HEK293 (cell line): ENCODE measurements around the gene QRICH1.

Source experiments
- CTCF ChIA-PET: fragments of 350-600 bp; formaldehyde crosslinking; extraction: SDS; loops from one replicate; lab custom pipeline; 2021; ENCODE audit warnings: antibody characterized with exemption; lab: Yijun Ruan, JAX
- POLR2A ChIA-PET: fragments of 300-600 bp; formaldehyde crosslinking; extraction: SDS; loops from one replicate; lab custom pipeline; 2020; ENCODE audit warnings: antibody characterized with exemption, inconsistent platforms; lab: Yijun Ruan, JAX
- H3K27ac ChIP-seq: fragments of 200-500 bp; sonication (Bioruptor generic); 2 replicates; pipeline ENCODE4 v1.5.1; 2014; ENCODE audit warnings: low read depth, low read length, control low read depth, inconsistent platforms; ENCODE audit errors: extremely low read depth
- H3K36me3 ChIP-seq, 2 experiments: fragments of 200-500 bp in 1 of 2; sonication (Bioruptor generic) in 1 of 2; 1 replicate in 1 of 2; 2 replicates in 1 of 2; pipeline ENCODE4 v1.5.1; 2014 to 2017; ENCODE audit warnings: inconsistent platforms in 2 of 2, low read length in 2 of 2; ENCODE audit not compliant: control insufficient read depth in 2 of 2, insufficient read depth in 1 of 2
- H3K4me1 ChIP-seq: fragments of 200-500 bp; sonication (Bioruptor generic); 2 replicates; pipeline ENCODE4 v1.5.1; 2014; ENCODE audit warnings: mild to moderate bottlenecking, low read length, inconsistent platforms; ENCODE audit not compliant: control insufficient read depth, insufficient read depth
- H3K4me3 ChIP-seq: 2 replicates; pipeline ENCODE4 v1.5.1; 2011; ENCODE audit warnings: low read depth, mild to moderate bottlenecking, control low read depth, low read length, moderate library complexity
- H3K9me3 ChIP-seq: fragments of 200-500 bp; sonication (Bioruptor generic); 2 replicates; pipeline ENCODE4 v1.5.1; 2014; ENCODE audit warnings: low read depth, low read length, inconsistent platforms; ENCODE audit not compliant: control insufficient read depth, insufficient read depth
- BCL11A ChIP-seq: fragments of 450-650 bp; formaldehyde crosslinking; IDR thresholded peaks from 2 replicates; pipeline ENCODE4 v1.5.1; 2016; ENCODE audit warnings: low read depth, missing biosample characterization, missing genetic modification characterization
- ELK4 ChIP-seq: IDR thresholded peaks from 2 replicates; pipeline ENCODE4 v1.6.1; 2011; ENCODE audit warnings: mild to moderate bottlenecking, low read depth, low read length, borderline replicate concordance
- OVOL3 ChIP-seq: fragments of 450-650 bp; formaldehyde crosslinking; IDR thresholded peaks from 2 replicates; pipeline ENCODE4 v1.5.1; 2016; ENCODE audit warnings: missing biosample characterization, missing genetic modification characterization
- SALL2 ChIP-seq: fragments of 450-650 bp; formaldehyde crosslinking; IDR thresholded peaks from 2 replicates; pipeline ENCODE4 v1.5.0; 2017; ENCODE audit warnings: missing biosample characterization, mild to moderate bottlenecking, missing genetic modification characterization, borderline replicate concordance
- SP3 ChIP-seq: fragments of 450-650 bp; formaldehyde crosslinking; IDR thresholded peaks from 2 replicates; pipeline ENCODE4 v1.5.1; 2016; ENCODE audit warnings: missing biosample characterization, missing genetic modification characterization
- TSHZ1 ChIP-seq: fragments of 450-650 bp; formaldehyde crosslinking; IDR thresholded peaks from 2 replicates; pipeline ENCODE4 v1.5.1; 2016; ENCODE audit warnings: missing biosample characterization, missing genetic modification characterization, borderline replicate concordance
- ZBTB11 ChIP-seq: fragments of 450-650 bp; formaldehyde crosslinking; conservative IDR thresholded peaks from 2 replicates; pipeline ENCODE4 v1.5.1; 2016; ENCODE audit warnings: low read depth, missing biosample characterization, missing genetic modification characterization
- ZBTB17 ChIP-seq: fragments of 450-650 bp; formaldehyde crosslinking; IDR thresholded peaks from 2 replicates; pipeline ENCODE4 v1.5.1; 2016; ENCODE audit warnings: missing biosample characterization, missing genetic modification characterization
- ZBTB21 ChIP-seq: fragments of 450-650 bp; formaldehyde crosslinking; IDR thresholded peaks from 2 replicates; pipeline ENCODE4 v1.5.1; 2017; ENCODE audit warnings: missing biosample characterization, missing genetic modification characterization
- ZNF10 ChIP-seq: fragments of 450-650 bp; formaldehyde crosslinking; IDR thresholded peaks from 2 replicates; pipeline ENCODE4 v1.5.1; 2017; ENCODE audit warnings: missing biosample characterization, missing genetic modification characterization
- ZNF266 ChIP-seq: fragments of 450-650 bp; formaldehyde crosslinking; IDR thresholded peaks from 2 replicates; pipeline ENCODE4 v1.5.1; 2016; ENCODE audit warnings: missing biosample characterization, missing genetic modification characterization, low read depth
- ZNF354C ChIP-seq: fragments of 450-650 bp; formaldehyde crosslinking; IDR thresholded peaks from 2 replicates; pipeline ENCODE4 v1.5.1; 2016; ENCODE audit warnings: missing biosample characterization, missing genetic modification characterization, low read depth, borderline replicate concordance
- ZNF404 ChIP-seq: fragments of 450-650 bp; formaldehyde crosslinking; IDR thresholded peaks from 2 replicates; pipeline ENCODE4 v1.5.1; 2017; ENCODE audit warnings: missing biosample characterization, missing genetic modification characterization
- ZNF558 ChIP-seq: fragments of 450-650 bp; formaldehyde crosslinking; IDR thresholded peaks from 2 replicates; pipeline ENCODE4 v1.5.1; 2016; ENCODE audit warnings: missing biosample characterization, missing genetic modification characterization
- ZNF639 ChIP-seq: fragments of 450-650 bp; formaldehyde crosslinking; IDR thresholded peaks from 2 replicates; pipeline ENCODE4 v1.5.1; 2016; ENCODE audit warnings: missing biosample characterization, missing genetic modification characterization
- ZNF660 ChIP-seq: fragments of 450-650 bp; IDR thresholded peaks from 2 replicates; pipeline ENCODE4 v1.5.1; 2018; ENCODE audit warnings: missing biosample characterization, mild to moderate bottlenecking, missing genetic modification characterization
- ZNF747 ChIP-seq: fragments of 450-650 bp; formaldehyde crosslinking; IDR thresholded peaks from 2 replicates; pipeline ENCODE4 v1.5.1; 2016; ENCODE audit warnings: missing biosample characterization, missing genetic modification characterization
- ZNF768 ChIP-seq: fragments of 450-650 bp; formaldehyde crosslinking; IDR thresholded peaks from 2 replicates; pipeline ENCODE4 v1.5.1; 2018; ENCODE audit warnings: missing biosample characterization, mild to moderate bottlenecking, missing genetic modification characterization

The QRICH1 gene

GRCh38 chr3:49035281-49035680 is 58.6 kb downstream of the QRICH1 start:
- POLR2A ChIA-PET: no interaction called here
- TF ChIP-seq ZNF768 (tag by site-specific recombination): no peak
- no peak for TF ChIP-seq OVOL3 (tag by site-specific recombination)
- no peak for TF ChIP-seq ZNF639 (tag by site-specific recombination)
- no peak for TF ChIP-seq ZNF660 (tag by site-specific recombination)
- TF ChIP-seq ZNF10 (tag by site-specific recombination): no peak
- no peak for TF ChIP-seq ZNF266
- TF ChIP-seq ZBTB11 (tag by site-specific recombination): no peak
- TF ChIP-seq ZNF354C: no peak
- TF ChIP-seq BCL11A: no peak
- no peak for TF ChIP-seq SALL2 (tag by site-specific recombination)
- no peak for TF ChIP-seq ZNF747 (tag by site-specific recombination)
- no peak for TF ChIP-seq ZNF558 (tag by site-specific recombination)
- TF ChIP-seq ZBTB21 (tag by site-specific recombination): no peak
- no peak for TF ChIP-seq ZNF404 (tag by site-specific recombination)
- TF ChIP-seq ELK4: no peak
- no peak for TF ChIP-seq ZBTB17 (tag by site-specific recombination)
- TF ChIP-seq SP3: no peak
- no peak for TF ChIP-seq TSHZ1 (tag by site-specific recombination)
- no peak overlapping the region for H3K27ac ChIP-seq
- no peaks in the 10 kb centered on the region for H3K9me3 ChIP-seq
- no peaks in the 10 kb centered on the region for H3K4me1 ChIP-seq
- peaks cover 13 to 74% of the 10 kb centered on the region in 2 experiments; a peak in 2 of 3 replicates for H3K36me3 ChIP-seq
- CTCF ChIA-PET: no interaction called here
- H3K4me3 ChIP-seq: no peak overlapping the region
